K562 (cell line): ENCODE results near the gene SLC52A1. TPM values are rescaled to one million over a fixed set of nuclear protein-coding genes. Genes with fewer than 3 reads are reported as not detected.
A peak's percentile ranks its signal among the peaks of the same experiment; 100 is the strongest.

Source experiments
- ATAC-seq: fragments of 200-7000 bp; cut with Tn5 transposase; 3 replicates; pipeline ENCODE4 v1.9.1; 2020; ENCODE audit warnings: moderate library complexity
- BruUV-seq: library from RNA; stranded (reverse); fragments of 400-500 nt; replicated peaks from 2 replicates; lab custom pipeline; 2021; lab: Mats Ljungman, UMichigan
- CTCF ChIA-PET: fragments of 300-600 bp; formaldehyde crosslinking; extraction: SDS; loops from one replicate; lab custom pipeline; 2021; ENCODE audit warnings: low intra/inter-chr PET ratio; lab: Yijun Ruan, JAX
- POLR2A ChIA-PET: fragments of 300-600, 350-650 bp; sonication (Branson Sonifier 250); formaldehyde crosslinking; extraction: SDS; loops from one replicate; lab custom pipeline; 2021; ENCODE audit warnings: antibody characterized with exemption, inconsistent platforms; lab: Yijun Ruan, JAX
- DNase-seq, 4 experiments: peaks; one replicate each; pipeline versions ENCODE4 v3.0.0 to v3.0.0-alpha.2; 2011 to 2018; ENCODE audit warnings: low spot score in 3 of 4, mixed read lengths in 3 of 4; ENCODE audit errors: extremely low read depth in 1 of 4
- FAIRE-seq: peaks from 2 replicates; lab custom pipeline; 2011; peaks lifted over from hg19 to GRCh38; lab: Jason Lieb, UNC
- H2AFZ ChIP-seq: 2 replicates; pipeline ENCODE4 v1.6.0; 2011; ENCODE audit warnings: low read depth, low read length, control low read depth, inconsistent platforms
- H3K27ac ChIP-seq: fragments of 200-600 bp; 3 replicates; pipeline ENCODE4 v1.8.0; 2011; ENCODE audit warnings: low read depth, mild to moderate bottlenecking, control low read depth, inconsistent platforms, low read length, moderate library complexity, mixed read lengths; ENCODE audit errors: extremely low read depth
- H3K27me3 ChIP-seq, 2 experiments: fragments of 300-600 bp in 1 of 2; 2 replicates in 1 of 2; 3 replicates in 1 of 2; pipeline versions ENCODE4 v1.6.0 to v1.8.0; 2011; ENCODE audit warnings: inconsistent platforms in 2 of 2, low read length in 2 of 2, mild to moderate bottlenecking in 1 of 2, mixed read lengths in 1 of 2, moderate library complexity in 1 of 2; ENCODE audit not compliant: control insufficient read depth in 2 of 2, insufficient read depth in 2 of 2
- H3K36me3 ChIP-seq: fragments of 300-600 bp; 3 replicates; pipeline ENCODE4 v1.8.0; 2011; ENCODE audit warnings: mild to moderate bottlenecking, low read length, inconsistent platforms; ENCODE audit not compliant: control insufficient read depth, insufficient read depth
- H3K4me1 ChIP-seq, 2 experiments: fragments of 200-600 bp in 1 of 2; replicated peaks in 1 of 2; 2 replicates in 1 of 2; 3 replicates in 1 of 2; pipeline versions ENCODE4 v1.5.1 to v1.8.0; 2011; ENCODE audit warnings: inconsistent platforms in 2 of 2, low read length in 2 of 2, mild to moderate bottlenecking in 1 of 2, mixed read lengths in 1 of 2, moderate library complexity in 1 of 2; ENCODE audit not compliant: control insufficient read depth in 2 of 2, insufficient read depth in 2 of 2
- H3K4me2 ChIP-seq: 2 replicates; pipeline ENCODE4 v1.6.1; 2011; ENCODE audit warnings: low read length, control low read depth, inconsistent platforms, mixed read lengths; ENCODE audit not compliant: insufficient read depth
- H3K4me3 ChIP-seq: fragments of 200-600 bp; sonication (generic), shearing (Covaris generic); 2 replicates; pipeline ENCODE4 v1.5.1; 2016; ENCODE audit warnings: control low read depth, inconsistent platforms
- H3K79me2 ChIP-seq: fragments of 200-600 bp; 3 replicates; pipeline ENCODE4 v1.8.0; 2011; ENCODE audit warnings: low read length, inconsistent platforms; ENCODE audit not compliant: control insufficient read depth, insufficient read depth
- H3K9ac ChIP-seq, 2 experiments: 2 replicates each; pipeline versions ENCODE4 v1.6.0 to v1.6.1; 2011; ENCODE audit warnings: low read depth in 2 of 2, low read length in 2 of 2, control low read depth in 1 of 2, inconsistent platforms in 1 of 2, mild to moderate bottlenecking in 1 of 2, mixed read lengths in 1 of 2; ENCODE audit not compliant: insufficient read depth in 1 of 2
- H3K9me1 ChIP-seq: one replicate; pipeline ENCODE4 v1.6.0; 2011; ENCODE audit warnings: inconsistent platforms, mild to moderate bottlenecking, low read length, moderate library complexity; ENCODE audit not compliant: control insufficient read depth, insufficient read depth
- H3K9me3 ChIP-seq: replicated peaks from 2 replicates; pipeline ENCODE4 v1.5.1; 2011; ENCODE audit warnings: low read depth, low read length, inconsistent platforms; ENCODE audit not compliant: control insufficient read depth, insufficient read depth
- H4K20me1 ChIP-seq: replicated peaks from 2 replicates; pipeline ENCODE4 v1.6.1; 2011; ENCODE audit warnings: low read length, inconsistent platforms, mixed read lengths; ENCODE audit not compliant: control insufficient read depth, insufficient read depth
- CTCFL ChIP-seq: IDR thresholded peaks from 2 replicates; pipeline ENCODE4 v1.6.1; 2011; ENCODE audit warnings: borderline replicate concordance, low read depth, mild to moderate bottlenecking, moderate library complexity, low read length; ENCODE audit not compliant: insufficient read depth, poor library complexity, severe bottlenecking
- HSF4 ChIP-seq: fragments of 250-450 bp; sonication (Bioruptor Pico); IDR thresholded peaks from 2 replicates; pipeline ENCODE4 v2.1.2; 2022; ENCODE audit warnings: mild to moderate bottlenecking, moderate library complexity, borderline replicate concordance
- KLF6 ChIP-seq: fragments of 250-450 bp; sonication (Bioruptor Pico); IDR thresholded peaks from 2 replicates; pipeline ENCODE4 v1.4.0; 2020; ENCODE audit warnings: mild to moderate bottlenecking, moderate library complexity, borderline replicate concordance
- NBN ChIP-seq: fragments of 450-650 bp; IDR thresholded peaks from 2 replicates; pipeline ENCODE4 v1.6.1; 2016; ENCODE audit warnings: low read depth, mild to moderate bottlenecking
- NCOA6 ChIP-seq: fragments of 450-650 bp; IDR thresholded peaks from 2 replicates; pipeline ENCODE4 v1.6.1; 2017; ENCODE audit warnings: mild to moderate bottlenecking
- NFIC ChIP-seq: fragments of 450-650 bp; IDR thresholded peaks from 2 replicates; pipeline ENCODE4 v1.6.1; 2017; ENCODE audit warnings: mild to moderate bottlenecking, inconsistent platforms
- POLR3G ChIP-seq: IDR thresholded peaks from 2 replicates; pipeline ENCODE4 v1.6.1; 2011; ENCODE audit not compliant: insufficient read length, insufficient replicate concordance; ENCODE audit errors: extremely low read depth
- RFX1 ChIP-seq: fragments of 450-650 bp; IDR thresholded peaks from 2 replicates; pipeline ENCODE4 v1.6.1; 2016; ENCODE audit warnings: mild to moderate bottlenecking, moderate library complexity
- YY1 ChIP-seq, 3 experiments: IDR thresholded peaks; 2 replicates each; pipeline ENCODE4 v1.6.1; 2011; ENCODE audit warnings: low read length in 2 of 3, mild to moderate bottlenecking in 2 of 3, moderate library complexity in 2 of 3, borderline replicate concordance in 1 of 3, control low read depth in 1 of 3, low read depth in 1 of 3; ENCODE audit not compliant: insufficient read depth in 3 of 3, insufficient replicate concordance in 2 of 3, control insufficient read depth in 1 of 3, insufficient read length in 1 of 3; ENCODE audit errors: extremely low read depth in 1 of 3
- WGBS: fragments of 100-300 bp; shearing (Covaris generic); methylation state at CpG from one replicate; pipeline ENCODE4 v1.1.6; 2016; ENCODE audit warnings: low coverage, mixed read lengths; ENCODE audit not compliant: insufficient coverage; ENCODE audit errors: missing lambda C conversion rate; 5-methylcytosine and 5-hydroxymethylcytosine counted together
- in situ Hi-C: fragments of 300-500 bp; cut with MboI; formaldehyde crosslinking; loops from 4 replicates; pipeline ENCODE4 v1.15.0; 2018; ENCODE audit warnings: inconsistent platforms, mixed read lengths
- intact Hi-C: fragments of 100-400 bp; cut with micrococcal nuclease; formaldehyde crosslinking; loops from 2 replicates; pipeline ENCODE4 v1.14.2; 2022
- polyA plus RNA-seq, 8 experiments: library from polyadenylated mRNA; depleted of rRNA in 4 of 8; stranded (reverse) in 5 of 8; unstranded in 3 of 8; fragments of >200 nt; fragmentation: Nextera tagmentation in 2 of 8; fragmentation: Illumina TruSeq in 1 of 8; extraction: Ambion mirVana in 2 of 8; extraction: Trizol in 1 of 8; gene quantifications; 2 replicates each; pipeline versions ENCODE4 v1.2.1 to v1.2.3, GENCODE V29; 2011 to 2014; ENCODE audit warnings: inconsistent platforms in 1 of 8, missing spikeins in 1 of 8
- total RNA-seq, 7 experiments: library from RNA; depleted of rRNA in 6 of 7; stranded (reverse); fragments of >200 nt in 6 of 7; fragmentation: Illumina TruSeq in 2 of 7; extraction: Trizol in 2 of 7; gene quantifications; 2 replicates each; pipeline versions ENCODE4 v1.2.1 to v1.2.3, GENCODE V29; 2011 to 2021; ENCODE audit warnings: low replicate concordance in 1 of 7

The SLC52A1 gene
- total and polyA plus RNA-seq, 9 of the 15 experiments (the other 6 are each of a cell fraction or from before 2014, with no cell fraction given): 0.04 TPM; not detected in 8

- Histone ChIP-seq H3K36me3 (no peaks in the 10 kb centered on the region), H3K4me3 (no peak overlapping the region), H3K4me2 (no peak overlapping the region), H3K27me3 (peaks cover 0 to 4% of the 10 kb centered on the region in 2 experiments; a peak in 1 of 5 replicates)
- 8% methylated on average over 5 of the region's 5 CpGs for WGBS
- TF ChIP-seq NBN (no peak), KLF6 (CRISPR knock-in tag) (no peak), CTCFL (no peak), NCOA6 (no peak), HSF4 (CRISPR knock-in tag) (no peak), YY1 (IDR thresholded peaks at IDR 0.05; ENCODE audit: borderline replicate concordance in 1 of 3, control insufficient read depth in 1 of 3, extremely low read depth in 1 of 3, insufficient read depth in 3 of 3, insufficient read length in 1 of 3, insufficient replicate concordance in 2 of 3, low read depth in 1 of 3, low read length in 2 of 3) (no peak), RFX1 (no peak), POLR3G (no peak), NFIC (peak; percentile 63)
- TF ChIP-seq, all 486 proteins: peak for 1
- ChIA-PET POLR2A (no interaction called here), CTCF (no interaction called here)
- H2AFZ ChIP-seq: no peak overlapping the region
- no peak overlapping the region for H3K27ac ChIP-seq
- ATAC-seq: no peak
- no peak for DNase-seq
- FAIRE-seq: no peak
- no peaks in the 10 kb centered on the region for H3K79me2 ChIP-seq
- in situ Hi-C loops (no loop called here), intact Hi-C loops (no loop called here)
- H3K9me1 ChIP-seq: no peaks in the 10 kb centered on the region
- no TSS peak for BruUV-seq
- H3K4me1 ChIP-seq: peaks cover 0 to 4% of the 10 kb centered on the region in 2 experiments; a peak in 2 of 5 replicates
- H3K9me3 ChIP-seq: no peaks in the 10 kb centered on the region
- H3K9ac ChIP-seq: no peak overlapping the region
- H4K20me1 ChIP-seq: no peaks in the 10 kb centered on the region
Measured at GRCh38 chr17:5044630-5045029, 9.4 kb upstream of the SLC52A1 start.
